Measurements from ENCODE around the gene CLPX.

DNA sequence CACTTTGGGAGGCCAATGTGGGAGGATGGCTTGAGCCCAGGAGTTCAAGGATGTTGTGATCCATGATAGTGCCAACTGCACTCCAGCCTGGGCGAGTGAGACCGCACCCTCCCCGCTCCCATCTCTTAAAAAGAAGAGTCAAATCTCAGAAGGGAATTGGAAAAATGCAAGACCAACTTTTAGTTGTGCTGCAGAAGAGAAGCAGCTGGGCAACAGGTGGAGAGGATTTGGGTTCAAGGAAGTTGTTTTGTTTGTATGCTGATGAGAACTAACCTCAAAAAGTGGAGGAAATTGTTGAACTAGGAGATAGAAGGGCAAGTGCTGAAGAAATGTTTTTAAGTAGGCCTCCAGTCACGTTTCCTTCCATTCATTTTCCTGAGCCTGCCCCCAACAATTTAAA, 38.7 kb downstream of the CLPX start:
- TF ChIP-seq CTCF (IDR thresholded peaks at IDR 0.05), result no peak
- TF ChIP-seq POLR2A (IDR thresholded peaks at IDR 0.05), result no peak
- TF ChIP-seq EP300 (IDR thresholded peaks at IDR 0.05), result no peak
